Mammary epithelial cell (primary cell): ENCODE results near the gene URB1.

Experiments used
- CTCF ChIP-seq, 2 donors: IDR thresholded peaks in 1 of 2; conservative IDR thresholded peaks in 1 of 2; 2 replicates each; pipeline ENCODE4 v1.5.1; 2011 to 2012; ENCODE audit warnings: inconsistent platforms in 2 of 2, low read length in 2 of 2, mild to moderate bottlenecking in 2 of 2, control low read depth in 1 of 2, low read depth in 1 of 2; ENCODE audit not compliant: insufficient read depth in 1 of 2; ENCODE audit errors: extremely low read depth in 1 of 2
- EZH2 ChIP-seq: IDR thresholded peaks from 2 replicates; pipeline ENCODE4 v1.6.1; 2012; ENCODE audit warnings: low read length, inconsistent platforms, borderline replicate concordance

- no peak for TF ChIP-seq CTCF (conservative IDR thresholded peaks at IDR 0.05 in 1 of 2, IDR thresholded peaks at IDR 0.05 in 1 of 2; ENCODE audit: extremely low read depth in 1 of 2, insufficient read depth in 1 of 2, low read depth in 1 of 2, low read length in 2 of 2)
- TF ChIP-seq EZH2 = no peak
Measured at GRCh38 chr21:32322103-32322502, 70.7 kb downstream of the URB1 start.
